NCI-H226 (cell line): Measurements from ENCODE around the gene ZDHHC24.
"Not testable (repeated sequence)": the region's sequence is repeated elsewhere in the genome, so short reads cannot be mapped to it uniquely, and the experiment has no call there.

Source experiments
- DNase-seq: peaks from one replicate; pipeline ENCODE4 v3.0.0-alpha.2; 2015

Gene ZDHHC24, protein sequence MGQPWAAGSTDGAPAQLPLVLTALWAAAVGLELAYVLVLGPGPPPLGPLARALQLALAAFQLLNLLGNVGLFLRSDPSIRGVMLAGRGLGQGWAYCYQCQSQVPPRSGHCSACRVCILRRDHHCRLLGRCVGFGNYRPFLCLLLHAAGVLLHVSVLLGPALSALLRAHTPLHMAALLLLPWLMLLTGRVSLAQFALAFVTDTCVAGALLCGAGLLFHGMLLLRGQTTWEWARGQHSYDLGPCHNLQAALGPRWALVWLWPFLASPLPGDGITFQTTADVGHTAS

DNA sequence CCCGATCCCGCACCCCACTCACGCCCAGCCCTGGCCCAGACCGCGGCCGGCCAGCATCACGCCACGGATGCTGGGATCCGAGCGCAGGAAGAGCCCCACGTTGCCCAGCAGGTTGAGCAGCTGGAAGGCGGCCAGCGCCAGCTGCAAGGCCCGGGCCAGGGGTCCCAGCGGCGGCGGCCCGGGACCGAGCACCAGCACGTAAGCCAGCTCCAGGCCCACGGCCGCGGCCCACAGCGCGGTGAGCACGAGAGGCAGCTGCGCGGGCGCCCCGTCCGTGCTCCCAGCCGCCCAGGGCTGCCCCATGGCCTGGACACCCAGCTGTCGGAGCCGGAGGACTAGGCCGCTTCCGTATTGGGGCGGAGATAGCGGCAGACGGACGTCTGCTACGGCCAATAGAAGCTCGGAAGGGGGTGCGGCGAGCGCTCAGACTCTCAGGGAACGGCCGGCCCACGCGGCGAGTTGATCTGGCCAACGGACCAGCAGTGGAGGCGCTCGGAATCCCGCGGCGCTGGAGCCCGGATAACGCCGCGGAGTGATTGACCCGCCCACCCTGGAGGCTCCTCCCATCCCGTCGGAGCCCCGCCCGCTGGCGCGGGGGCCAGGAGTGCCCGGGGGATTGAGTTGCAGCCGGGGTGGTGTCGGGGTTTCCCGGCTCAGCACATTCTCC, at the start of gene ZDHHC24:
TSS of gene ZDHHC24 (minus strand) at position 348 of the 667 bp plus-strand sequence. CDS start at position 303, 45 bp downstream.
- DNase-seq: peak; percentile 98

DNA sequence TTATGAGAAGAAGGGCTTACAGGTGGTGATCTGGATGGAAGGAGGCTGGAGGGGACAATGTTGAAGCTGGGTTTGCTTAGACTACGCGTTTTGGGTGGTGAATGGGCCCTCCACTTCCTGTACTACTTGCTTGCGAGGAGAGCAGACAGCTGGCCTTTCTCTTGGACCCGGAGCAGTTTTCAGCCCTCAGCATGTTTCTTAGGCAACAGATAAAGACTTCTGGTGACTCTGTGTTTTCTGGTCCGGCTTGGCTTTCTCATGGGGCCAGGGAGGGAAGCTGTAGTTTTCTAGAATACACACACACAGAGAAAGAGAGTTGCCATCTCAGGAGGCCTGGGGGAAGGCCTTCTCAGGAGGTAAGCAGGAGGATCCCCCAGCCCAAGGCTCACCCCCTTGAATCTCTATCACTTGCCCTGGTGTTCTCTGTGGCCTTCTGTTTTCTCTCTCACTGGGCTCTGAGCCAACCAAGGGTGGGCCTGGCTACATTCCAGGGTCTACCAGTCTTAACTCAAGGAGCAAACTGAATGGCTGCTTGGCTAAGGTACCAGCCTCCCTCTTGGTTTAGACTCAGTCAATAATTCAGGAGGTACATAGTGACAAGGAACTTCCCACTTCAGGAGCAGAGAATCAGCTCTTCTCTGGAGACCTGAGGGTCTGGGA, 49.5 kb upstream of the ZDHHC24 start:
- no peak for DNase-seq

DNA sequence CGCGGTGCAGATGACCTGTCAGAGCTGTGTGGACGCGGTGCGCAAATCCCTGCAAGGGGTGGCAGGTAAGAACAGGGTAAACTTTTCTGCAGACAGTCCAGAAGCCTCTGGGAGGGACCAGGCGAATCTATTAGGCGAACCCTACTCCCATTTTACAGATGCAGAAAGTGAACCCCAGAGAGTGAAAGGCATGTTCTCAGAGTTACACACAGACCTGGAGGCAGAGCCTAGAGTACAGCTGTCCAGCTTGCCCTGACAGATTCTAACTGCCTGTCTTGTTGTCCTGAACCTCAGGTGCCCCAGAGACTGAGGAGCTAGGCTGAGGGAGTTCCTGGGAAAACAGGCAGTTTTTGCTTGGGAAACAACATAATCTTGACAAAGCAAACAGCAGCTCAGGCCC, 47.8 kb upstream of the ZDHHC24 start:
- DNase-seq: no peak

DNA sequence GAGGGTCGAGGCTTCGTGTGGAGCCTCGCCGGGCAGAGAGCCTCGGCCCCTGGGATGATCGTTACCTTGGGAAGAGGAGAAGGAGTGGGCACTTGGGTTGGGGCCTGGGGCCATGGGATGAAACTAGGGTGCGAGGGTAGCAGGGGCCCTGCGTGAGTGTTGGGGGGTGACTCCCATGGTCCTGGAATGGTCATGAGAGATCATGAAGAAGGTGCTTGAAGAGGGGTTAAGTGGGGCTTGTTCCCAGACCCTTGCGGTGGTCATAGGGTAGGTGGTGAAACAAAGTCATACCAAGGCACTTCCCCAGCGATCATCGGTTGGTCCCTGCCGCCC, 47.4 kb upstream of the ZDHHC24 start:
- DNase-seq: no peak

DNA sequence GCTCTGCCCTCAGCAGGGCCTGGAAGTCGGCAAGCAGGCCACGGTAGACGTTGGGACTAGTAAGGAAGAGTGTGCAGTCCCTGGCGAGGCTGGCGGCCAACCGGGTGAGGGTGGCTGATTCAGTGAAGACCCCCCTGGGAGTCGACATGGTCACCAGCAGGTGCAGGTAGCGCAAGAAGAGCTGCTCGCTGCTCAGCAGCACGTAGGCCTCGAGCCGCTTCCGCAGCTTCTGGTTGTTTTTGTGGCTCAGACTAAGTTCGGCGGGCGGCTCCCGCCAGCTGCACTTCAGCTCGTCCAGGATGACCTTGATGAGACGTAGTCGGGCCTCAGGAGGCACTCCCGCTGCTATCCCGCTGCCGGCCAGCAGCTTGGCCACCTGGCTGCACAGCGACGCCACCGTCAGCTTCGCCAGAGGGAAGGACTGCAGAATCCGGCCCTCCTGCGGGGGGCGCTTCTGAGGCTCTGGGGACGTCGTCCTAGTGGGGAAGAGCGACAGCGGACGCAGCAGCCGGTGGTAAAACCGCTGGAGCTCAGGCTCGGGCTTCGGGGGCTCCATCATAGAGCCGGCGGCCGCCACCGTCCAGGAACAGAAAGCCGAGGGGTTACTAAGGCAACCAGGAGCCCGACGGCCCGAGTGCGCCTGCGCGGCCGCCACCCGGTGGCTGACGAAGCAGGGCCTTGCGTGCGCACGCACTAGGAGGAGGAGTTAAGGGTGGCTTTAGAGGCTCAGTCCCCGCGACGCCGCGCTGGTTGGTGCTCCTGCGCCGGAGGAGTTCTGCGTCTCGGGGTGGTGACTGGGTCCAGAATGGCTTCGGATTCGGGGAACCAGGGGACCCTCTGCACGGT, 46.8 kb upstream of the ZDHHC24 start, which contains the start of the genes CCDC87 and CCS:
TSS of gene CCDC87 (minus strand) at position 607 of the 846 bp plus-strand sequence. CDS start at position 559, 48 bp downstream.
TSS of gene CCS (plus strand) at position 729 of the 846 bp plus-strand sequence. CDS start at position 806, 77 bp downstream.
- peak; percentile 83 for DNase-seq

DNA sequence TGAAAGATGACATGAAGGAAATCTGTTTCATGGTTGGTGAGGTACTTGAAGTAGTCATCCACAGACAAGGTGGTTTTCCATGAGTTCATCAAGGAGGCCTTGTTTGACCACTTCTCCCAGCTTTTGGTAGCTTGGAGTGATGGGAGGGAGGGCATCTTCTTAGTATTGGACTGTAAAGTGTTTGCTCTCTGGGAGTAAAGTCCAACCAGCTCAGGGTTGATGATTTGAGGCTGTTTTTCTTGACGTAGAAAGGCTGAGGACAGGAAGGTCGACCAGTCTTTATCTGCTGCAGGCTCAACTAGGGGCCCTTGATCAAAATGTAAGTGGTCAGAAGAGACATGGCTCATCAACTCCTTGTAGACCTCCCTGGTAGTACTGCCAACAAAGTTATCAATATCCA, 45.3 kb upstream of the ZDHHC24 start:
- no peak for DNase-seq

DNA sequence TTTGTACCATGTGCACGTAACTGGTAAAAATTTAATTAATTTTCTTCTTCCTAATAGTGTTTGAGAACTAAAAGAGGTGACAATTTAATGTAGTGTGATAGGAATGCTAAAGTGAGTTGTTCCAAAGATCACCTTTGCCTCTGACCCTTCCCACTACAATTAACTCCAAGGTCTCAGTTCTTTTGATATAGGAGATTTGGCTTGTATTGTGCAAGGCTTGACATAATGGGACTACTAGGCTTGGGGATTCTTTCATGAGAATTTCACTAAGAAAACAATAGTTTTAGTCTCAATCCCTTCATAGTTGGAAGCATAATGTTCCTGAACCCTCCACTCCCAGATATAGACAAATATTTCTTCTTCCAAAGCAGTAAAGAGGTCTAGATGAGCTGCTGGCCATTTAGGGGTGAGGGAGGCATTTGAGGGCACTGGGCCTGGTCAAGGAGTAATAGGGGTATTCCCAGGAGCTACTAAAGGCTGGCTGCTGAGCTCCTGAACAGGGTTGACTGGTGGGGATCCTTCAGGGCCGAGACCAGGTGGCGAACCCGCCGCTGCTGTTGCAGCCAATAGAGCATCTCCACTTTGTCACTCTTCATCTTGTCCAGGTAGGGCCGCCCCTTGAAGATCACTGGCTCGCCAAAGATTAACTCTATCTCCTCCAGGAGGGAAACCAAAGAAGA, 44.3 kb upstream of the ZDHHC24 start:
- DNase-seq: no peak

DNA sequence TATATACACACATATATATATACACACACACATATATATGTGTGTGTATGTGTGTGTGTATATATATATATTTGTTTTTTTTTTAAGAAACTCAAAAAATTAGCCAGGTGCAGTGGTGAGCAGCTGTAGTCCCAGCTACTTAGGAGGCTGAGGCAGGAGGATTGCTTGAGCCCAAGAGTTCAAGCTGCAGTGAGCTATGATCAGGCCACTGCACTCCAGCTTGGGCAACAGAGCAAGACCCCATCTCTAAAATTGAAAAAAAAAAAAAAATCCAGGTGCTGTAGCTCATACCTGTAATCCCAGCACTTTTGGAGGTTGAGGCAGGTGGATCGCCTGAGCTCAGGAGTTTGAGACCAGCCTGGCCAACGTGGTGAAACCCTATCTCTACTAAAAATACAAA, 43.5 kb upstream of the ZDHHC24 start:
- DNase-seq: not testable (repeated sequence)

DNA sequence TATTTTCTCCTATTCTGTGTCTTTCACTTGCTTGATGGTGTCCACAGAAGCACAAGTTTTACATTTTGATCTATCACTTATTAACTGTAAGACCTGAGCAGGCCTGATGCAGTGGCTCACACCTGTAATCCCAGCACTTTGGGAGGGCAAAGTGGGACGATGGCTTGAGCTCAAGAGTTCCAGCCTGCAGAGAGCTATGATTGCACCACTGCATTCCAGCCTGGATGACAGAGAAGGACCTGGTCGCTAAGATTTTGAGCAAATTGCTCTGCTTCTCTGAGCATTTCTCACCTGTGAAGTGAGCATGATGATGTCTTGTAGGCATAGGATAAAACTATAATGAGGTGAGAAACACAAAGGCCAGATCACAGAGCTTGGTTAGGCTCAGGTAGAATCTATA, 40.3 kb upstream of the ZDHHC24 start:
- no peak for DNase-seq

DNA sequence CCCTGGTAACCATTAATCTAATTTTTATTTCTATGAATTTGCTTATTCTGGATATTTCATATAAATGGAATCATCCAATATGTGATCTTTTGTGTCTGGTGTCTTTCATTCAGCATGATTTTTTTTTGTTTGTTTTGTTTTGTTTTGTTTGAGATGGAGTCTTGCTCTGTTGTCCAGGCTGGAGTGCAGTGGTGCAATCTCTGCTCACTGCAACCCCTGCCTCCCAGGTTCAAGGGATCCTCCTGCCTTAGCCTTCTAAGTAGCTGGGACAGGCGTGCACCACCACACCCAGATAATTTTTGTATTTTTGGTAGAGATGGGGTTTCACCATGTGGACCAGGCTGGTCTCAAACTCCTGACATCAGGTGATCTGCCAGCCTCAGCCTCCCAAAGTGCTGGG, 39.6 kb upstream of the ZDHHC24 start:
- not testable (repeated sequence) for DNase-seq

DNA sequence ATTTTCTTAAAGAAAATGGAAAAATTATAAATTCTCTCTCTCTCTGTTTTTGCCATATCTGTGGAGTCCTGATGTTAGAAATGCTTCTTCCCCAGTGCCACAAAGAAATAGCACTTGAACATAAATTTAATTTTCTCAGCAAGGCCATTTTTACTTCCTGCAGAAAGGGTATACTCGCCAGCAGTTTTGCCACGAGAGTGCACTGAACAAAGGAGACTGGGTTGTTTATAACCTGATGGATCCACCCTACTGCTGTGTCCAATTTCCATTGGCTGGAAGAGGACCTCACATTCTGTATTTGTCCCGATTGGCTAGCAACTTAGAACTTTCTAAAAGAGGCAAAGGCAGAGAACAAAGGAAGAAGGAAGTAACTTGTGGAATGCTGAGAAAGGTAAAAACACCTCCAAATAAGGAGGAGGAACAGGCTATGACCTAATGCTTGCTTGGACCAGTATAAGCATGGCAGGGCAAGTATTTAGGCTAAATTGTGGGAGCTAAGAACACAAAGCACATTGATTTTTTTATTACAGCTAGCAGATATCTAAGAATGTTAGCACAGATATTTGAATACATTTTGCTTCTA, 36.8 kb upstream of the ZDHHC24 start:
- DNase-seq: not testable (repeated sequence)

DNA sequence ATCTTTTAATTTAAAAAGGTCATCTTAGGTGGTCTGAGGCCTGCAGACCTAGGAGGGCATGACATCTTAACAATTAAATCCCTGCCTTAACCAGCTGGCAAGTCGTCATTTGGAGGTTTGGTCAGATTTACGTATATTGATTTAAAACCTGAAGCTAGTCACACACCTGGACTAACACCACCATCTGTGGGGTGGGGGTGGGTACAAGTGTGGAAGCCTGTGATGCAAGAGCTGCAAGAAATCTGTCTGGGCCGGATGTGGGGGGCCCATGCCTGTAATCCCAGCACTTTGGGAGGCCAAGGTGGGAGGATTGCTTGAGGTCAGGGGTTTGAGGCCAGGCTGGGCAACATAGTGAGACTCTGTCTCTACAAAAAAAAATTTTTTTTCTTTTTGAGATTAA, 35.4 kb upstream of the ZDHHC24 start:
- DNase-seq: no peak

DNA sequence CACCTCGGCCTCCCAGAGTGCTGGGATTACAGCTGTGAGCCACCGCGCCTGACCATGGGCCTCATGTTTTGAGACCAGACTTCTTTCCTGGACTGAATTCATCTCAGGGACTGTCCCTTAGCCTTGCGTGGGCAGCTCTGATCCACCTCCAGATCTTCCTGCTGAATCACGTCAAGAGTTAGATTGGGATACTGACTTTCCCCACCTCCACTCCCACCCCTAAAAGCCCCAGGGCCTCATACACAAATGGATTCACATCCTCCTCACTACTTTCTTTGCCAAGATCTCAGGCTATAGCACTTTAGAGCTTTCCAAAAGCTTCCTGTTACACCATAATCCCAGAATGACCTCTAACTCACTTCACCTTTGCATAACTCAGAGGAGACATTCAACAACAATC, 35.0 kb upstream of the ZDHHC24 start:
- no peak for DNase-seq

DNA sequence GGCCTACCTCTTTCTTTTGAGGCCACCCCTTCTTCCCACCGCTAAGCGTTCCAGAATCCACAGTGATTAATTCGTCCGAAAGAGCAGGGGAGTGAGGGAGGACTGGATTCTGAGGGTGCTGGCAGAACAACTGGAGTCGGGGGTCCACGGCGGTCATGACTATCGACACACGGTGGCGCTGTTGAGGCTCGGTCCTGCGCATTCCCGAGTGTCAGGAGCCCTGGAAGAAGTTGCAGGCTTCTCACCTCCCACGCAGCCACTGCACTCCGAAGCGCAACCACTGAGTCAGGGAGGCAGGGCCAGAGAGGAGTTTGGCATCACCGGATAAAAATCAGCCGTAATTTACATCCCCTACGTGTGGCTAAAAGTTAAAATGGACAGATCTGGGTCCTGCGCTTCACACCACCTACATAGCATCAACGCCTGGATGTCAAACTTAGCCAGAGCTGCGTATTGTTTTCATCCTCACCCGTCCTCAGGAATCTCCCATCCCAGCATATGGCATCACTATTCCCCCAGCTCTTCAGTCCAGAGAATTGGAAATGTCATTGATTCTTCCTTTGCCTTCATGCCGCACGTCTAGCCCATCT, 33.3 kb upstream of the ZDHHC24 start:
- DNase-seq: peak; percentile 24

DNA sequence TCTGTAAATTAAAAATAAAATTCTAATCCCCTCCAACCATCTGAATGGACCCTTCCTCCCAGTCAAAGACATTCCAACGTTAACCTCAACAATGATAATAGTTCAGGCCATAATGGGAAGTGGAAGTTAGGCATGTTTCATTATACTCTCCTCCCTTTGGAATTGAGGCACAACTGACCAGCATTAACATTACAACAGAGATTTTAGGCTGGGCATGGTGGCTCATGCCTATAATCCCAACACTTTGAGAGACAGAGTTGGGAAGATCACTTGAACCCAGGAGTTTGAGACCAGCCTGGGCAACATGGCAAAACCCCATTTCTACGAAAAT, 25.0 kb upstream of the ZDHHC24 start:
- no peak for DNase-seq

DNA sequence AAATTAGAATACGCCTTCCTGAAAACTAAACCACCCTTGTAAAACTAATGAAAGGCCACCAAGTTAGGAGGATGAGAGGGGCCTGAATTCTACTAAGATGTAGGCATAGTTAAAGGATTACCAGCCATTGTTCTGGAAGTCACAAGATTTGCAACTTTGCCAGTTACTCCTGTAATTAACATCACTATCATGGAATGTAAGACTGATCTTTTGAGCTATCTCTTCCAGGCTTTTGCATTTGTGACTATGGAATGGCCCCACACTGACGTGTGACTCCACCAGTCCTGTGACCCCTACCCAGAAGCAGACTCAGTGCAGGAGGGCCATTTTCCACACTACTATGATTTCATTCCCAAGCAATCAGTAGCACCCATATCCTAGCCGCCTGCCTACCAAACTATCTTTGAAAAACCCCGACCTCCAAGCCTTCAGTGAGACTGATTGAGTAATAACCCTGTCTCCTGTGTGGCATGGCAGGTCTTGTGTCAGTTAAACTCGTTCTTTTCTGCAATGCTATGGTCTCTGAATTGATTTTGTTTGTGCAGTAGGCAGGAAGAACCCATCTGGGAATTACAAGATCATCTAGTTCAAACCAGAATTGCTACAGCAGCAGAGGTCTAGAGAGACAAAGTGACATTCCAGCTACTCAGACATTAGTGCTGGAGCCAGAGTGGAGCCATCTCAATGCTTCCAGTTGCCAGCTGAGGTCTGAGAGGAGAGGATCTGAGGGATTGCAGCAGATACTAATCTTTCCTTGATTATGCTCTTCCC, 24.4 kb upstream of the ZDHHC24 start:
- DNase-seq: no peak

DNA sequence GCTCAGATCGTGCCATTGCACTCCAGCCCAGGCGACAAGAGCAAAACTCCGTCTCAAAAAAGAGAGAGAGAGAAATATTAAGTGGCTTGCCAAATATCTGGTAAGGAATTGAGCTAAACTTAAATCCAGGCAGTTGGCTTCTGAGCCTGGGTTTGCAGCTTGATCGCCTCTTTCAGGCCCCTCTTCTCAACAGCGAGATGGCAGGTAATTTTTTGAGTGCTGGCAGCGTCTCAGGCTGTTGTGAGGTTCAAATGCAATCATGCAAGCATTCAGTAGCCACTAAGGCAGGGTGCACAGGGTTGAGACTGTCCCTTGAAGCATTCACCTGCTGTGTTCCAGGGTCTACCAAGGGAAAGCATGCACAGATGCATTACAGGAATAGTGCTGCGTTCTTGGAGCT, 23.2 kb upstream of the ZDHHC24 start:
- DNase-seq: no peak

DNA sequence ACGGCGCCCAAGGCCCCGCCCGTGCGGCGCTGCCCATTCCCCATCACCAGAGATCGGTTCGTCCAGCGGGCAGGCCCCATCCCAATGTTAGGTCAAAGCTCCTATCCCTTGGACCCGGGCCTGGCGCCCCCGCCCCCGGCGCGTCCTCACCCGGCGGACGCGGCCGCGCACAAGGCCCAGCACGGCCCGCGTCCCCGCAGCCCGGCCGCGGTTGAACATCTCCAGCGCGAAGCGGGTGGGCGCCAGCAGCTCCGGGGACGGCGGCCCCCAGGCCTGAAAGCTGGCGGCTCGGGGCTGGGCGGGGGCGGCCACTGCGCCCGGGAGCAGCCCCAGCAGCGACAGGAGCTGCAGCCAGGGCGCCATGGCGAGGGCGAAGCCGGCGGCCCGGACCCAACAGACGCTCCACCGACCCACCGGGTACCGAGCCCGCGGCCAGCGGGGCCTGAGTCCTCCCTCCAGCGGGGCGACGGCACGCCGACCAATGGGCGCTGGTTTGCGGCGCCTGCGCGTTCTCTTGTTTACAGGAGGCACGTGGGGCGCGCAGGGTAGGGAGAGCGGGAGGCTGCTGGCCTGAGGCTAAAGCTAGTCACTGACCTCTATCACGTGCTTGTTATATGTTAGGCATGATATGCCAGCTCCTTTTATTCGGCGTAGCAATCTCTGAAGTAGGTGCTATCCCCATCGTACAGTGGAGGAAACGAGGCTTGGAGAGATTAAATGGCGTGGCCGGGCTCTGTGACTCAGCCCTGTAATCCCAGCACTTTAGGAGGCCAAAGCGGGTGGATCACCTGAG, 22.5 kb upstream of the ZDHHC24 start, which contains the start of gene CTSF:
TSS of gene CTSF (minus strand) at position 483 of the 793 bp plus-strand sequence. CDS start at position 363, 120 bp downstream.
- peak; percentile 74 for DNase-seq

DNA sequence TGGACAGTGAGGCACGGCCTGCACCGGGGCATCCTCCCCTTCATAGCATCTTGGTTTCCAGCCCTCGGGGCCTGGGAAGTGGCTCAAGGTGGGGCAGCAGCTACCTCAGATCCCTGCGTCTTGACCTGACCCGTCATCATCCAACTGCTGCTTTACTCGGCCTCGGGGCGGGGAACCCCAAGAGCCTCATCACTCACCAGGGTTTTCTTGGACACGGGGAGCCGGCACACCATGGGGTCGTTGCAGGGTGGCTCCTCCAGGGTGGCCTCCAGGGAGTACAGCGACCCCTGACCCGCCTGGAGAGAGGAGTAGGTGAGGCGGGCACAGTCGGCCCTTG, 21.9 kb upstream of the ZDHHC24 start:
- no peak for DNase-seq

DNA sequence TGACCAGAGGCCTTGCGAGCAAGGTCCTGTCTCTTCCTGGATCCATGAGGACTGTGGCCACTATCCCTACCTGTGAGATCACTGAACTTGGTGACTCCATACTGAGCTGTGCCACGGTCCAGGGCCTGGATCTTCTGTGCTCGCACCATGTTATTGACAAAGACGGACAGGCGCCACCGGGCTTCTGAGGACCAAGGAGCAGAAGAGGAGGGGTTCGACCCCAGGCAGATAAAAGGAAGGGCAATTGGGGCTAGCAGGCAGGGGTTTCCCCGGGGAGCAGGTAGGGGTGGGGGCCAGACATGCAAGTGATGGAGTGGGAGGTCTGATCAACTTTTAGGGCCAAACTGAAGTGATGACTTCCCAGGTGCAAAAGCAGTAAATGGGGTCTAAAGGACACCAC, 20.4 kb upstream of the ZDHHC24 start:
- DNase-seq: no peak
